Measurements from ENCODE around the gene RPS8. TPM values are rescaled to one million over a fixed set of nuclear protein-coding genes. Genes with fewer than 3 reads are reported as not detected.
A peak's percentile ranks its signal among the peaks of the same experiment; 100 is the strongest.
"Not testable (repeated sequence)": the region's sequence is repeated elsewhere in the genome, so short reads cannot be mapped to it uniquely, and the experiment has no call there.

Gene RPS8
- total RNA-seq, 1 donor from 2014 or later, result 1,750 TPM

DNA sequence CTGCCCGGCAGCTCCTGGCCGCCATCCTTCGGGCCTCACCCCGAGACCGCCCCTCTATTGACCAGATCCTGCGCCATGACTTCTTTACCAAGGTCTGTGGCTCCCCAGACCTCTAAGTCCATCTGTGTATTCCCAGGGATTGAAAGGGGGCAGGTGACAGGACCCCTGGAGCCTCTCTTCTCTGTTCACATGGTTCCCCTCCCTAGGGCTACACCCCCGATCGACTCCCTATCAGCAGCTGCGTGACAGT, 27.6 kb downstream of the RPS8 start:
- DNase-seq (ENCODE audit: low spot score), result no peak

DNA sequence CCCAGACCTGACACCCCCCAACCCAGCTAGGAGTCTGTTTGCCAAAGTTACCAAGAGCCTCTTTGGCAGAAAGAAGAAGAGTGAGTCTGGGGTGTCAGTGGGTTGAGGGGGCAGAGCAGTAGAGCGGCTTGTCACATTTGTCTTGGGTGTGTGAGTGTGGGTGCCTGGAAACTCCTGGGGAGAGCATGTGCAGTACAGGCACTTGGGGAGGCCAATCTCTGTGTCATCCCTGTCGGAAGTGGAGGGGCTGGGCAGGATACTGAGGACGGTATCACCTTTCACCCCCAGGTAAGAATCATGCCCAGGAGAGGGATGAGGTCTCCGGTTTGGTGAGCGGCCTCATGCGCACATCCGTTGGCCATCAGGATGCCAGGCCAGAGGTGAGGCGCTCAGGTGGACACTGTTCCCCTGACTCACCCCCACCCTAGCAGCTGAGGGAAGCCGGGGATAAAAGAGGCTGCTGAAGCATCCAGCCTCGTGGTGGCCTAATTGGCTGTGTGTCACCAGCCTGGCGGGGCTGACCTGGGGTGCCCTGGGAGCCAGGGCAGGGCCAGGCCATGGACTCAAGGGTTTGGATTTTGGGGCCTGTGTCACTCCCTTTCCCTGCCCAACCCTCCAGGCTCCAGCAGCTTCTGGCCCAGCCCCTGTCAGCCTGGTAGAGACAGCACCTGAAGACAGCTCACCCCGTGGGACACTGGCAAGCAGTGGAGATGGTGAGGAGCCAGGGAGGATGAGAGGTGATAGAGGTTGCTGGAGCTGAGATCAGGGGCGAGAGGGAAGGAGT, 28.2 kb downstream of the RPS8 start:
- no peak for DNase-seq (ENCODE audit: low spot score)

DNA sequence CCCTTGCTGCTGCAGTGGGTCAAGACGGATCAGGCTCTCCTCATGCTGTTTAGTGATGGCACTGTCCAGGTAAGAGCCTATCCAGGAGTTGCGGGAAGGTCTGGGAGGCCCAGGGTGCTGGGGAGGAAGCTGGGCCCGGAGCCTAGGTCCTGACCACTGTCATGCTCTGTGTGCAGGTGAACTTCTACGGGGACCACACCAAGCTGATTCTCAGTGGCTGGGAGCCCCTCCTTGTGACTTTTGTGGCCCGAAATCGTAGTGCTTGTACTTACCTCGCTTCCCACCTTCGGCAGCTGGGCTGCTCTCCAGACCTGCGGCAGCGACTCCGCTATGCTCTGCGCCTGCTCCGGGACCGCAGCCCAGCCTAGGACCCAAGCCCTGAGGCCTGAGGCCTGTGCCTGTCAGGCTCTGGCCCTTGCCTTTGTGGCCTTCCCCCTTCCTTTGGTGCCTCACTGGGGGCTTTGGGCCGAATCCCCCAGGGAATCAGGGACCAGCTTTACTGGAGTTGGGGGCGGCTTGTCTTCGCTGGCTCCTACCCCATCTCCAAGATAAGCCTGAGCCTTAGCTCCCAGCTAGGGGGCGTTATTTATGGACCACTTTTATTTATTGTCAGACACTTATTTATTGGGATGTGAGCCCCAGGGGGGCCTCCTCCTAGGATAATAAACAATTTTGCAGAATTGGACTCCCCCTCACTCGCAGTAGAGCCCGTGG, 30.1 kb downstream of the RPS8 start:
- DNase-seq (ENCODE audit: low spot score), result no peak

DNA sequence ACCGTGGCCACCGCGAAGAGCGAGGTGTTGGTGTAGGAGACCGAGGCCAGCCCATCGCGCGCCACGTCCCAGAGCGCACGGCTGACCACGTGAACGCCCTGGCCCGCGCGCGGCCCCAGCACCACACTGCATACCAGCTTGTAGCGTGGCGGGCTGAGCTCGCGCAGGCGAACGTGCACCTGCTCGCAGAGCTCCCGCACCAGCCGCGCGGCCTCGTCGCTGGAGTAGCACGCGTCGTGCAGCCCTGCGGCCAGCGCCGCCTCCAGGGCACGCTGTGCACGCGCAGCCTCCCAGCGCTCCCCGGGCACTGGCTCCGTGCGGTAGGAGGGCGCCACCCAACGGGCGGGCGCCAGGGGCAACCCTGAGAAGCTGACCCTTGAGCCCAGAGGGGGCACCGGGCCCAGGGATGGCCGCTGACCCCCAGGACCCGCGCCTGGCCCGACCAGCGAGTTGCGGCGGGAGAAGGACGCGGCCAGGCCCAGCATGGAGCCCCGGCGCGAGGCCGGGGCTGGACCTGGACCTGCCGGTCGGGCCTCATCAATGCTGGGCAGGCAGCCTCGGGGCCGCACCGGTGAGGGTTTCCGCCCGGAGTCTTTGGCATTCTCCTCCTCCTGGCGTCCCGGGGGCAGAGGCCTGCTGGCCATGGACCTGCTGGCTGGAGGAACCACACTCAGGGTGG, 30.8 kb downstream of the RPS8 start:
- no peak for DNase-seq (ENCODE audit: low spot score)

DNA sequence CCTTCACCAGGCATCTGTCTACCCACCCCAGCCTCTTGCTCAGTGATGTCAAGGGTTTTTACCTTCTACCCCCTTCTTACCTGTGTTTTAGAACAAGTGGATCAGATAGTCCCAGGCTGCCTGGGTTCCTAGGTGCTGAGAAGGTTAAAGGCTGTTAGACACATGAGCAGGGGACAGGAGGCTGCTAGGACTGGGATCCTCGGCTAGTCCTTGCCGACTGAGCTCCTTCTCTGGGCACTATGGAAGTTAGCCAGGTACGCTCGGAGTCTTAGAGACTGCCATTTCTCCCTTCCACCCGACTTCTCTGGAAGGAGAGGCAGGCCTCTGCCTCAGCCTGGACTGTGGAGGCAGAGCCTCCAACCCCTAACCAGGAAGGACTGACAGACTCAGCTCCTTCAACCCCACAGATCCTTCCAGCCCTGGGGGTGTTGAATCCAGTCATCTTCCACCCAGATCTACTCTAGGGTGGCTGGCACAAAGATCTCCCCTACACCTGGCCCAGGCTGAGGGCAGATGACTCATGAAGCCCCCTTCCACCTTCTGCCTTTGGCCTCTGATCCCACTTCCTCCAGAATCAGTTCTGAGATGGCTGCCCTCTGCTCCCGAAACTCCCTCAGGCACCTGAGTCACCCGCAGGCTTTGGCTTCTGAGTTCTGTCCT, 31.5 kb downstream of the RPS8 start, which contains the start of gene DYNLT4:
TSS of gene DYNLT4 (minus strand) at position 648 of the 660 bp plus-strand sequence. CDS start 683 bp downstream, outside the sequence.
- no peak for DNase-seq (ENCODE audit: low spot score)

DNA sequence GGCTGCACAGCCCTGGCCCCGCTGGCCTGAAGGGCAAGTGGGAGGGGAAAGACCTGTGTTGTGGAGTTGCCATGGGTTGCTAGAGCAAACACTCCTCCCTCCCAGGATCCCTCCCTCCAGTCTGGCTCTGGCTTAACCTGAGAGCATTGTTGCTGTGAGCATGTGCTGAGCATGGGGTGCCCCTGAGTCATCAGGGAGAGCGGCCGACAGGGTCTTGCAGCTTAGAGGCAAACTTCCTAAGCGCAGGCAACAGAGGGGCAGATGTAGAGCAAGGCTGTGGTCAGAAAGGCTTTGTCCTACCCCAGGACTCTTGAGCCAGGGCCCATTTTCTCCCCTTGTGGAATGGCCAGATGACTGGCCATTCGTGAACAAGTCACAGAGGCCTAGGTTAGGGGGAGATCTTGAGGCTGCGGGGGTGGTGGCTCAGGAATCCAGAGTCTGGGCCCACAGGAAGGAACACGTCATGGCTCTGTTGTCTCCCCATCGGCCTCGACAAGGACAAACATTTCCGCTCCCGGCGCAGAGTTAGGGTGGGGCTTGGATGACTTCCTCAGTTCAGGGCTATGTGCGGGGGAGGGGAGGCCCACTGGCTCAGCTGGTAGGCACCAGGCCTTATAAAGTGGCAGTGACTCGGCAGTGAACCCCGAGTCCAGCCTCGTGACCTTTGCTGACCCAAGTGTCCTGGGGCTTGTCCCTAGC, 32.2 kb downstream of the RPS8 start:
- DNase-seq (ENCODE audit: low spot score), result peak; percentile 98

DNA sequence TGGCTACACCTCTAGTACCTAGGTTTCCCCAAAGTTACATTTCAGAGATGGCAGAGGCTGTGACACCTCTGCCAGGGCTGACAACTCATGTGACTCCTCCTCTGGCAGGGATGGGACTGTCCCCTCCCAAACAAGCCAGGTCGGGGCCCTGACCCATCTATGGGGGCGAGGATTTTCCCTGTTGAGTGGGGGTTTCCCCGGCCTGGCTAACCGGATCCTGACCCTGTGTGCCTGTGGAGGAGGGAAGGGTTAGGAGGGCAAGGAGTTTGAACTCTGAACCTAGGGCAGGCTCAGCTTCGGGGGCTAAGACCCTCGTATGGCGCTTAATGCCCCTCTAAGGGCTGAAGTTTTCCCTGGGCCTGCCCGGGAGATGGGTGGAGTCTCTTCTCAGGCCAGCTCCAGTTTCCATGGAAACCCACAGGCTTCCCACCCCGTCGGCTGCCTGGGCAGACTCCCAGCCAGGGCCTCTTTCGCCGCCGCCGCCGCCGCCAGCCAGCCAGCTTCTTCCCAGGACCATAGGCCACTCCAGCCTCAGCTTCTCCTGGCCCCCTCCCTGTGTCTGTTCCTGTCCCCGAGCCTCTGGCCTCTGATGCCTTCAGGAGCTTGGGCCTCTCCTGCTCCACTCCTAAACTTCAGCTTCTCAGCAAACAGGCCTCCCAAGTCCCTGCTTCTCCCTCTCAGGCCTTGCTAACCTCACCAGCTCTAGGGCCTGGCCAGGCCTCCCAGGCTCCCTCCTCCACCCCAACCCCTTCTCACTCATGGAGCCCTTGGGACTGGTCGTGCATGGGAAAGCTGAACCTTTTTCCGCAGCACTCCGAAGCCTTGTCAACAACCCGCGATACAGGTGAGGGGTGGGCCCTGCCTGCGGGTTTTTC, 33.0 kb downstream of the RPS8 start, which contains the start of gene BTBD19:
TSS of gene BTBD19 (plus strand) at position 461 of the 875 bp plus-strand sequence. CDS start at position 759, 298 bp downstream.
- DNase-seq (ENCODE audit: low spot score), result peak; percentile 97

DNA sequence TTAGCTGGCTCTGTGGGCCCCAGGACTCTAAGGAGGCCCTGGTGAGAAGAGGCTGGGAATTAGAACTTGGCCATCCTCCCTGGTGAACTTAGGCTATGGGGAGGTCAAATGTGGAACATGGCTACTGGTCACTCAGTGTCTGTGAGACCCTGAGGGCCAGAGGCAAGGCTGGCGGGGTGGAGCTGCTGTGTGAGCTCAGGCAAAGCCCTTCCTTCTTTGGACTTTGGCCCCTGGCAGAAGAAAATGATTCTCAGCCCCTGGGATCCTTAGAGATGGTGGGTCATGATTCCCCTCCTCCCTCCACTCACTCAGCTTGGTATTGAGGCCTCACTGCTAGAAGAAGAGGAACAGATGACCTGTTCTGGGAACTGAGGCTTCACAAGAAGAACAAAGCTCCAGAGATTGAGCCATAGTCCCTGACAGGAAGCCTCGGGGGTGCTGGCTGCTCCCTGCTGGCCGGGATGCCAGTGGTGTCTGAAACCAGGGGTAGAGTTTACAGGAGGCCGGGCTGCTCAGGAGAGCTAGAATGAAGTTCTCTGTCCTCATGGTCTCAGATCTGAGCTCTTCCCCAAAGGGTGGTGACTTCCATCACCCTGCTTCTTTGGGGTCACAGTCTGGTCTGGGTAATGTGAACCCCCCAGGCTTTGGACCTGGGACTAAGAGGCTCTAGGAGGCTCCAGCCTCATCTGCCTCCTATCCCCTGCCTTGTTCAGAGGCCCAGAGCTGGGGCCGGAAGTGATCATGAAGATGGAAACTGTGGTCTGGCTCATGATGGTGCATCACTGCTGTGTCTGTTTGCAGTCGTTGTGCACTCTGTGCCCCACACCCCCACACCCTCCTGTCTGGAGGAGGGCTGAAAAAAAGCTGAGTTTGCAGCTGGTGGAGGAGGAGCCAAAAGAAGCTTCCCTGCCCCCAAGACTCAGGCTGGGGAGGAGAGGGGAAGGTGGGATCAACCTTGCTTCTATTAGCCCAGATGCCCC, 33.9 kb downstream of the RPS8 start:
- peak; percentile 84 for DNase-seq (ENCODE audit: low spot score)

DNA sequence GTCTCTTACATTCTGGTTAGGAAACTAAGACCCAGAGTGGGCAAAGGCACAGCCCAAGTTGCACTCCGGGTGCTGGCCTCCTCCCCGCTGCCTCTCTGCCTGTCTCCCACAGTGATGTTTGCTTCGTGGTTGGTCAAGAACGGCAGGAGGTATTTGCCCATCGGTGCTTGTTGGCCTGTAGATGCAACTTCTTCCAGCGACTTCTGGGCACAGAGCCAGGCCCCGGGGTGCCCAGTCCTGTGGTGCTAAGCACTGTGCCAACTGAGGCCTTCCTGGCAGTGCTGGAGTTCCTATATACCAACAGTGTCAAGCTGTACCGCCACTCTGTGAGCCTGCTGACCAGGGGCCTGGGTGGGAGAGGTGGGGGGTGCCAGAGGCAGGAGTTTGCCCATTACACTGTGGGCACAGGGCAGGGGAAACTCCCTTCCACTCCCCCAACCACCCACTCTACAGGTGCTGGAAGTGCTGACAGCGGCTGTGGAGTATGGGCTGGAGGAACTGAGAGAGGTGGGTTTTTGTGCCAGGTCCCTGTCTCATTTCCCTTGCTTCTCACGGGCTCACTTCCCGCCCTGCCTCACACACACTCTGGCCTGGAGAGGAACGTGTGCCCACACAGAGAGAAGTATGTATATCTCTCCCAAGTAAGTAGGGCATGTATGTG, 34.9 kb downstream of the RPS8 start:
- no peak for DNase-seq (ENCODE audit: low spot score)

DNA sequence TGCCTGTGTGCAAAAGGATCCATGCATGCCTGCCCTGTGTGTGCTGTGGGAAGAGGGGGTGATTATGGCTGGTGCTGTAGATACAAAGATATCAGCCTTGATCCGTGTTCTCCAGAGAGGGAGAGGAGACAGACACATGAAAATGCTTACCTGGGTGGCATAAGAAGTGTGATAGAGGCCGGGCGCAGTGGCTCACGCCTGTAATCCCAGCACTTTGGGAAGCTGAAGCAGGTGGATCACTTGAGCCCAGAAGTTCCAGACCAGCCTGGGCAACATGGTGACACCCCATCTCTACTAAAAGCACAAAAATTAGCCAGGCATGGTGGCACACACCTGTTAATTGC, 35.4 kb downstream of the RPS8 start:
- DNase-seq (ENCODE audit: low spot score), result not testable (repeated sequence)

DNA sequence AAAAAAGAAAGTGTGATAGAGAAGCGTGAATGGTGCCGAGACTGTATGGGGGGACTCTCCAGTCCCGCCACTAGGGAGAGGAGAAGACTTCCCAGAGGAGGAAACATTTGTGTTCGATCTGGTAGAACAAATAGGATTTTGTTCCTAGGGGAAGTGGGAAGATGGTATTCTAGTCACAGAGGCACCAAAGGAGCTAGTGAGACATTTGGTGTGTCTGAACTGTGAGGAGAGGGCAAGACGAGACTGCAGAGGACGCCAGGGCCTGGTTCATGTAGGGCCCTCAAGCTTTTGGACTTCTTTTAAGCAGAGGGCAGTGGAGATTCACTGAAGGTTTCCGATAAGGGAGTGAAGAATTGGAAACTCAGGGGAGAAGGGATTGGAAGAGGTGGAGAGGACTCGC, 35.9 kb downstream of the RPS8 start:
- no peak for DNase-seq (ENCODE audit: low spot score)

DNA sequence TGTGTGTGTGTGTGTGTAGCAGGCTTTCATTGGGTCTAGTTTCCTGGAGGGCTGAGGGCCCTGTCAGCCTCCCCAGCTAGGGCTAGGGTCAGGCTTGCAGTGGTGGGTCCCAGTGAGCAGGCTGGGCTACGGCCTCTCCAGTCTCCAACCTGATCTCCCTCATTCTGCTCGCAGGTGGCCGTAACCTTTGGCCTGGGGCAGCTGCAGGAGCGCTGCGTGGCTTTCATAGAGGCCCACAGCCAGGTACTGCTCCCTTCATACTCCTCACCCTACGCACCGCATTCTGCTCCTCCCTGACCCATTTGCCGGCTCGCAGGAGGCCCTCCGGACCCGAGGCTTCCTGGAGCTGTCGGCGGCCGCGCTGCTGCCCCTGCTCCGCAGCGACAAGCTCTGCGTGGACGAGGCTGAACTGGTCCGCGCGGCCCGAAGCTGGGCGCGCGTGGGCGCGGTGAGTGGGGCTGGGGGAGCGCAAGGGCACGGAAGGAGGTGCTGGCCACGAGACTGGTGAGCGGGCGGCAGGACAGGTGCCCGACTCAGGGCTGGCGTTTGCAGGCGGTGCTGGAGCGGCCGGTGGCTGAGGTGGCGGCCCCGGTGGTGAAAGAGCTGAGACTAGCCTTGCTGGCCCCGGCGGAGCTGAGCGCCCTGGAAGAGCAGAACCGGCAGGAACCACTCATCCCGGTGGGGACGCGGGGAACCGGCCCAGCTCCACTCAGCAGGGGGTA, 37.6 kb downstream of the RPS8 start:
- no peak for DNase-seq (ENCODE audit: low spot score)

DNA sequence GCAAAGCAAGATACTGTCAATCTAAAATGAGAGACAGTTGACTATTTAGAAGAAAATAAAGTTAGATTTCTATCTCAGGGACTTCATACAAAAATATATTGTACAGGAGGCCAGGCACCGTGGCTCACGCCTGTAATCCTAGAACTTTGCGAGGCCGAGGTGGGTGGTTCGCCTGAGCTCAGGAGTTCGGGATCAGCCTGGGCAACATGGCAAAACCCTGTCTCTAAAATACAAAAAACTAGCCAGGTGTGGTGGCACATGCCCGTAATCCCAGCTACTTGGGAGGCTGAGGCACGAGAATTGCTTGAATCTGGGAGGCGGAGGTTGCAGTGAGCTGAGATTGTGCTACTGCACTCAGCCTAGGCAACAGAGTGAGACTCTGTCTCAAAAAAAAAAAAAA, 40.6 kb downstream of the RPS8 start:
- DNase-seq (ENCODE audit: low spot score), result not testable (repeated sequence)

DNA sequence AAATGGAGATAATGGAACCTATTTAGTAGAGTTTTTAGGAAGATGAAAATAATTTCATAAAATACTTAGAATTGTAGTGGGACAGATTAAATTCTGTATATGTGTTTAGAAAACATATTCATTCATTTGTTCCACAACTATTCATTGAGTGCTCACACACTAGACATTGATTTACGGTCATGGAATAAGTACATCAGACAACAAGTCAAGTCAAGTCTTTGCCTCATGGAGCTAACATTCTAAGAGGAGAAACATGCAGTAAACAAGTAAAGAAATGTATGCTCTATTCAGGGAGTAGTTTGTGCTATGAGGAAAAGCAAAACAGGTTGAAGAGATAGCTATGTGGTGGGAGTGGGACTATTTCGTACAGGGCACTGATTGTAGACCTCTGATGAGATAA, 42.0 kb downstream of the RPS8 start:
- DNase-seq (ENCODE audit: low spot score), result no peak

DNA sequence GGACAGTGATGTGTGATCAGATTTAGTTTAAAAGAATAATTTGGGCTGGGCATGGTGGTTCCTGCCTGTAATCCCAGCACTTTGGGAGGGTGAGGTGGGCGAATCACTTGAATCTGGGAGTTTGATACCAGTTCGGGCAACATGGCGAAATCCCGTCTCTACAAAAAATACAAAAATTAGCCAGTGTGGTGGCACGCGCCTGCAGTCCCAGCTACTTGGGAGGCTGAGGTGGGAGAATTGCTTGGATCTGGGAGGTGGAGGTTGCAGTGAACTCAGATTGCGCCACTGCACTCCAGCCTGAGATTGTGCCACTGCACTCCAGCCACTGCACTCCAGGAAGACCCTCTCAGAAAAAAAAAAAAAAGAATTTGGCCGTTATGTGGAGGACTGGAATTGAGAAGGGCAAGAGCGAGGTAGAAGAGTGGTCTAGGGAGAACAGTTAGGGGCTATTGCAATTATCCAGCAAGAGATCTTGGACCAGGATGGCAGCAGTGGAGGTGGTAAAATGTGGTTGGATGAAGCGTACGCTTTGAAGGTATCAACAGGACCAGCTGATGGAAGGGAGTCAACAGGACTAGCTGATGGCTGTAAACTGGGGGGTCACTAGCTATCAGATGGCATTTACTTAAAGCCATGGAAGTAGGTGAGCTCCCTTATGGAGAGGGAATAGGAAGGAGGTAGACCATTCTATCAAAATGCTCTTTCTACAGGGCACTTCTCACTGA, 42.6 kb downstream of the RPS8 start:
- no peak for DNase-seq (ENCODE audit: low spot score)

DNA sequence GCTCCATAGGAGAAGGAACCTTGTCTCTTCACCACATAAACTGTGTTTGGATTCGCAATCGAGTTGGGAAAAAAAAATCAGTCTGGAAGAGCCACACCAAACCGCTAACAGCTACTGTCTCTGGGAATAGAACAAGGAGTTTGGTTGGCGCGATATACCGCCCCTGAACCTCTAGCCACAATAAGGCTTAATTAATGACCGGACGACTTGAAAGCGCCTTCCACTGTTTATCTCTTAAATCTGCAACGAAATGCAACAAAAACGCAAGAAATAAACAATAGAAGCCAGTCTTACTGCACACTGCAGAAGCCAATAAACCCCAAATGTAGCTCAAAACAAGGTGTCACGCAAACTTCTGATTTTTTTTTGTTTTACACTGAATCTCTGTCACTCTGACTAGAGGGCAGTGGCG, 43.9 kb downstream of the RPS8 start:
- DNase-seq (ENCODE audit: low spot score), result no peak

DNA sequence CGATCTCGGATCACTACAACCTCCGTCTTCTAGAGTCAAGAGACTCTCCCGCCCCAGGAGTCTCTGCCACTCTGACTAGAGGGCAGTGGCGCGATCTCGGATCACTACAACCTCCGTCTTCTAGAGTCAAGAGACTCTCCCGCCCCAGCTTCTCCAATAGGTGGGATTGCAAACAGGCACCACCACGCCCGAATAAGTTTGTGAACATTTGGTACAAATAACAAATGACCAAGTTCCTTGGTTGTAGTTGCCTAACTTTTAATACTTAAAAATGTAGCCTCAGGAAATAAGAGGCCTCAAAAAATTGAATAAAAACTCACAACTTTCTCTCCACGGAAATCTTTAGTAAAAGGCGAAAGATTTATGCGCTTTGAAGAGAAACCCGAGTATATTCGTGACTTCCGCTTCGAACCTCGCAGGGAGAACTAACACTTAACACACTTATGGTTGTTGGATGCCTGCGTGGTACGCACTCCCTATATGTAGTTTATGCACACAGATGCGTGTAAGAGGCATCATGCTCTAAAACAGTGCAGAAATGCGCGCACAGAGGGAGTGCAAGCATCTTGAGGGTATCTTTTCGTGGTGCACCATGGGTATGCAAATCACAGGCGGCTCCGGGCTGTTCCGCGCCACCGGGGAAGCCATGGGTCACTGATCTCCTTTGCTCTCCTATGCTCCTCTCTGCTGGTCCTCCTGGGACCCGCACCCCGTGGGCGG, 44.4 kb downstream of the RPS8 start:
- DNase-seq (ENCODE audit: low spot score), result peak; percentile 94

All from umbilical cord (tissue), 2 donors.